ENCODE data around the gene RASAL2. TPM values are rescaled to one million over a fixed set of nuclear protein-coding genes. Genes with fewer than 3 reads are reported as not detected.
A peak's percentile ranks its signal among the peaks of the same experiment; 100 is the strongest.

Gene RASAL2
- total RNA-seq, 1 experiment from 2014 or later = 32.4 TPM

GRCh38 chr1:178098262-178098661 lies 4.4 kb downstream of the RASAL2 start:
- BruUV-seq (replicated peaks) = no TSS peak
- CTCF ChIA-PET = interaction anchor here (0.6 to 1.4 kb wide), 2 partner anchors 28 to 60 kb away, joined by 3 read pairs; no protein-coding TSS in a partner anchor
- Mint-ChIP-seq H3K4me3 (ENCODE audit: low read depth, unreplicated experiment) (peak overlapping the region; percentile 61), H3K9me3 (ENCODE audit: low read depth, unreplicated experiment) (no peaks in the 10 kb centered on the region), H3K4me1 (ENCODE audit: low read depth, unreplicated experiment) (peaks cover 50% of the 10 kb centered on the region), H3K27ac (ENCODE audit: unreplicated experiment) (peak overlapping the region; percentile 69), H3K36me3 (ENCODE audit: insufficient read depth, unreplicated experiment) (peaks cover 25% of the 10 kb centered on the region), H3K27me3 (ENCODE audit: unreplicated experiment) (no peaks in the 10 kb centered on the region)
- intact Hi-C loops (cut with micrococcal nuclease; ENCODE audit: unreplicated experiment) = no loop called here
- no peak for DNase-seq
- TF ChIP-seq, protein P1, sequence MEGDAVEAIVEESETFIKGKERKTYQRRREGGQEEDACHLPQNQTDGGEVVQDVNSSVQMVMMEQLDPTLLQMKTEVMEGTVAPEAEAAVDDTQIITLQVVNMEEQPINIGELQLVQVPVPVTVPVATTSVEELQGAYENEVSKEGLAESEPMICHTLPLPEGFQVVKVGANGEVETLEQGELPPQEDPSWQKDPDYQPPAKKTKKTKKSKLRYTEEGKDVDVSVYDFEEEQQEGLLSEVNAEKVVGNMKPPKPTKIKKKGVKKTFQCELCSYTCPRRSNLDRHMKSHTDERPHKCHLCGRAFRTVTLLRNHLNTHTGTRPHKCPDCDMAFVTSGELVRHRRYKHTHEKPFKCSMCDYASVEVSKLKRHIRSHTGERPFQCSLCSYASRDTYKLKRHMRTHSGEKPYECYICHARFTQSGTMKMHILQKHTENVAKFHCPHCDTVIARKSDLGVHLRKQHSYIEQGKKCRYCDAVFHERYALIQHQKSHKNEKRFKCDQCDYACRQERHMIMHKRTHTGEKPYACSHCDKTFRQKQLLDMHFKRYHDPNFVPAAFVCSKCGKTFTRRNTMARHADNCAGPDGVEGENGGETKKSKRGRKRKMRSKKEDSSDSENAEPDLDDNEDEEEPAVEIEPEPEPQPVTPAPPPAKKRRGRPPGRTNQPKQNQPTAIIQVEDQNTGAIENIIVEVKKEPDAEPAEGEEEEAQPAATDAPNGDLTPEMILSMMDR (IDR thresholded peaks at IDR 0.05; ENCODE audit: unreplicated experiment) = no peak

DNA sequence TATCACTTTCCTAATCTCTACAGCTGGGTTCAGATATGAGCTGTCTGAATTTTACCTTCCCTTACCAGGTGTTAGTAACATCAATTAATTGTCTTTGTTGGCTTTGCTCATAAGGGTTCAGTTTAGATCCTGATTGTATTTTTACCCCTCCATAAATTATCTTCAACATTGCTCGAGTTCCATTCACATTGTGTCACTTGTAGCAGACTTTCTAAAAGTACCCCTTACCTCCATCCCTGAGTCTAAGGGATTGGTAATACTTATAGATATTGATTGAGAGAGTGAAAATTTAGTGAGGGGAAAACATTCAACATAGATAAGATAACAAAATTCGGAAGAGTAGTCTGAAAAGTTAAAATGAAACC lies 7.3 kb downstream of the RASAL2 start:
- Mint-ChIP-seq H3K9me3 (ENCODE audit: low read depth, unreplicated experiment) (no peaks in the 10 kb centered on the region), H3K4me3 (ENCODE audit: low read depth, unreplicated experiment) (peak overlapping the region; percentile 27), H3K4me1 (ENCODE audit: low read depth, unreplicated experiment) (peaks cover 60% of the 10 kb centered on the region), H3K27me3 (ENCODE audit: unreplicated experiment) (no peaks in the 10 kb centered on the region), H3K27ac (ENCODE audit: unreplicated experiment) (peak overlapping the region; percentile 40), H3K36me3 (ENCODE audit: insufficient read depth, unreplicated experiment) (no peaks in the 10 kb centered on the region)
- BruUV-seq (replicated peaks) = no TSS peak
- DNase-seq = no peak
- TF ChIP-seq, protein P1 (IDR thresholded peaks at IDR 0.05; ENCODE audit: unreplicated experiment) = no peak
- intact Hi-C loops (cut with micrococcal nuclease; ENCODE audit: unreplicated experiment) = no loop called here
- CTCF ChIA-PET = interaction anchor here (1.3 to 1.5 kb wide), 3 partner anchors 8 to 64 kb away, joined by 3 to 5 read pairs (median 3); partner anchors contain the start of gene RASAL2

DNA sequence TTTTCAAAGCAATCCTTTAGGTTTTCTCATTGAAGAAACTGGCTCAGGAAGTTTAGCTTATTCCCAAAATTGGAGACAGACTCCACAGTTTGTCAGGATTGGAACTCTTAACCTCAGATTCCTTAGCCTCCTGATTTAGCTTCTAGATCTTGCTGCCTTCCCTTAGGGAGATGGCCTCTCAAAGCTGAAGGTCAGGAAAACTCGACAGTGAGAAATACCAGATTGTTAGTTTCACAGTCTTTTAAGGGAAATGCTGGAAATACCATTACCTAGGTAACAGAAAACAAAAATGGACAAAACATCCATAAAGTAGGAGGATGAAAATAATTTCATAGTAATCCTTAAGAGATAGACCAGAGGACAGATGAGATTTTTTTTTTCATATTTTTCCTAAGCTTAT lies 7.8 kb downstream of the RASAL2 start:
- Mint-ChIP-seq H3K4me3 (ENCODE audit: low read depth, unreplicated experiment) (peak overlapping the region; percentile 27), H3K9me3 (ENCODE audit: low read depth, unreplicated experiment) (no peaks in the 10 kb centered on the region), H3K36me3 (ENCODE audit: insufficient read depth, unreplicated experiment) (no peaks in the 10 kb centered on the region), H3K27ac (ENCODE audit: unreplicated experiment) (peak overlapping the region; percentile 40), H3K27me3 (ENCODE audit: unreplicated experiment) (no peaks in the 10 kb centered on the region), H3K4me1 (ENCODE audit: low read depth, unreplicated experiment) (peaks cover 58% of the 10 kb centered on the region)
- TF ChIP-seq, protein P1 (IDR thresholded peaks at IDR 0.05; ENCODE audit: unreplicated experiment) = no peak
- CTCF ChIA-PET = interaction anchor here (0.6 to 1.5 kb wide), 5 partner anchors 8 to 222 kb away, joined by 3 to 5 read pairs (median 3); partner anchors contain the start of gene RASAL2
- intact Hi-C loops (cut with micrococcal nuclease; ENCODE audit: unreplicated experiment) = no loop called here
- no peak for DNase-seq
- BruUV-seq (replicated peaks) = no TSS peak

DNA sequence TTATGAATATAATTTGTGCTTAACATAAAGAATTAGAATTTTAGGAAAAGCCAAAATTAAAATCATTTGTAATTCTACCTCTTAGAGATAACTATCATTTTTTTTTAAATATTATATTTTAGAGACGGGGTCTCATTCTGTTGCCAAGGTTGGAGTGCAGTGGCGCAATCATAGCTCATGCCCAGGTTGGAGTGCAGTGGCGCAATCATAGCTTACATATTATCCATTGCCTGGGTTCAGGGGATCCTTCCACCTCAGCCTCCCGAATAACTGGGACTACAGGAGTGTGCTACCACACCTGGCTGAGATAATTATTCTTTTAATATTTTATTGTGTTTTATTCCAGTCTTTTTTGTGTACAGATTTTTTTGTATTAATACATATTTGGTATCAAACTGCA lies 8.3 kb downstream of the RASAL2 start:
- Mint-ChIP-seq H3K9me3 (ENCODE audit: low read depth, unreplicated experiment) (no peaks in the 10 kb centered on the region), H3K36me3 (ENCODE audit: insufficient read depth, unreplicated experiment) (no peaks in the 10 kb centered on the region), H3K27ac (ENCODE audit: unreplicated experiment) (no peak overlapping the region), H3K4me3 (ENCODE audit: low read depth, unreplicated experiment) (no peak overlapping the region), H3K4me1 (ENCODE audit: low read depth, unreplicated experiment) (peaks cover 58% of the 10 kb centered on the region), H3K27me3 (ENCODE audit: unreplicated experiment) (no peaks in the 10 kb centered on the region)
- no TSS peak for BruUV-seq (replicated peaks)
- DNase-seq = peak; percentile 16
- TF ChIP-seq, protein P1 (IDR thresholded peaks at IDR 0.05; ENCODE audit: unreplicated experiment) = no peak
- CTCF ChIA-PET = interaction anchor here (0.6 to 1.5 kb wide), 4 partner anchors 9 to 222 kb away, joined by 3 to 5 read pairs (median 4); partner anchors contain the start of gene RASAL2
- intact Hi-C loops (cut with micrococcal nuclease; ENCODE audit: unreplicated experiment) = no loop called here
